ENCODE results near the gene CSNK1G1.

Gene CSNK1G1

GRCh38 chr15:64185146-64185911 lies 170.6 kb downstream of the CSNK1G1 start:
- DNase-seq: no peak

- no peak for DNase-seq
Measured at GRCh38 chr15:64182859-64183370, 173.1 kb downstream of the CSNK1G1 start.

- no peak for DNase-seq
Measured at GRCh38 chr15:64180235-64180824, 175.6 kb downstream of the CSNK1G1 start.

GRCh38 chr15:64166102-64166890 lies 189.7 kb downstream of the CSNK1G1 start:
- DNase-seq: no peak

GRCh38 chr15:64164436-64164835 lies 191.5 kb downstream of the CSNK1G1 start:
- no peak for DNase-seq

- no peak for DNase-seq
Measured at GRCh38 chr15:64163659-64164362, 192.2 kb downstream of the CSNK1G1 start.

- DNase-seq: peak; percentile 98
Measured at GRCh38 chr15:64162869-64163658, 192.9 kb downstream of the CSNK1G1 start, which contains the start of gene PPIB. Gene PPIB, minus strand, starts transcription at chr15:64163022. Its CDS starts 36 bp downstream, at chr15:64162986.

GRCh38 chr15:64162478-64162868 lies 193.5 kb downstream of the CSNK1G1 start:
- DNase-seq: no peak

GRCh38 chr15:64161688-64162477 lies 194.1 kb downstream of the CSNK1G1 start:
- DNase-seq: no peak

- DNase-seq: no peak
Measured at GRCh38 chr15:64158363-64159134, 197.4 kb downstream of the CSNK1G1 start.

GRCh38 chr15:64157599-64158125 lies 198.3 kb downstream of the CSNK1G1 start:
- no peak for DNase-seq

GRCh38 chr15:64156652-64157331 lies 199.2 kb downstream of the CSNK1G1 start:
- no peak for DNase-seq

GRCh38 chr15:64155802-64156651 lies 199.9 kb downstream of the CSNK1G1 start:
- DNase-seq: no peak

- peak; percentile 92 for DNase-seq
Measured at GRCh38 chr15:64153480-64154367, 202.2 kb downstream of the CSNK1G1 start.

- DNase-seq: no peak
Measured at GRCh38 chr15:64152507-64153387, 203.2 kb downstream of the CSNK1G1 start.

All from stimulated activated CD4-positive, alpha-beta T cell treated with anti-CD3 and anti-CD28 coated beads, Interleukin-1b, Interleukin-23, amount 100 ng/mL, for 48 hours (primary cell).